ENCODE measurements around the gene SOD1.
"Not testable (repeated sequence)": the region's sequence is repeated elsewhere in the genome, so short reads cannot be mapped to it uniquely, and the experiment has no call there.

SOD1 gene

DNA sequence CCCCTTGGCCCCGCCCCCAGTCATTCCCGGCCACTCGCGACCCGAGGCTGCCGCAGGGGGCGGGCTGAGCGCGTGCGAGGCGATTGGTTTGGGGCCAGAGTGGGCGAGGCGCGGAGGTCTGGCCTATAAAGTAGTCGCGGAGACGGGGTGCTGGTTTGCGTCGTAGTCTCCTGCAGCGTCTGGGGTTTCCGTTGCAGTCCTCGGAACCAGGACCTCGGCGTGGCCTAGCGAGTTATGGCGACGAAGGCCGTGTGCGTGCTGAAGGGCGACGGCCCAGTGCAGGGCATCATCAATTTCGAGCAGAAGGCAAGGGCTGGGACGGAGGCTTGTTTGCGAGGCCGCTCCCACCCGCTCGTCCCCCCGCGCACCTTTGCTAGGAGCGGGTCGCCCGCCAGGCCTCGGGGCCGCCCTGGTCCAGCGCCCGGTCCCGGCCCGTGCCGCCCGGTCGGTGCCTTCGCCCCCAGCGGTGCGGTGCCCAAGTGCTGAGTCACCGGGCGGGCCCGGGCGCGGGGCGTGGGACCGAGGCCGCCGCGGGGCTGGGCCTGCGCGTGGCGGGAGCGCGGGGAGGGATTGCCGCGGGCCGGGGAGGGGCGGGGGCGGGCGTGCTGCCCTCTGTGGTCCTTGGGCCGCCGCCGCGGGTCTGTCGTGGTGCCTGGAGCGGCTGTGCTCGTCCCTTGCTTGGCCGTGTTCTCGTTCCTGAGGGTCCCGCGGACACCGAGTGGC lies at the start of gene SOD1:
SOD1 (plus strand) TSS at position 158 of the 723 bp plus-strand sequence; CDS start at position 235, 77 bp downstream.
- DNase-seq, result peak; percentile 86

DNA sequence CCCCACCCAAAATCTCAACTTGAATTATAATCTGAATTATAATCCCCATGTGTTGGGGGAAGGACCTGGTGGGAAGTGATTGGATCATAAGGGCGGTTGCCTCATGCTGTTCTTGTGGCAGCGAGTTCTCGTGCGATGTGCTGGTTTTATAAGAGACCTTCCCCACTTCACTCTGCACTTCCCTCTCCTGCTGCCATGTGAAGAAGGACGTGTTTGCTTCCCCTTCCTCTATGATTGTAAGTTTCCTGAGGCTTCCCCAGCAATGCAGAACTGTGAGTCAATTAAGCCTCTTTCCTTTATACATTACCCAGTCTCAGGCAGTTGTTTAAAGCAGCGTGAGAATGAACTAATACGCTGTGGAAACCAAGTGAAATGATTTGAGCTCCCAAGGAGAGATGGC lies 48.0 kb upstream of the SOD1 start:
- no peak for DNase-seq

DNA sequence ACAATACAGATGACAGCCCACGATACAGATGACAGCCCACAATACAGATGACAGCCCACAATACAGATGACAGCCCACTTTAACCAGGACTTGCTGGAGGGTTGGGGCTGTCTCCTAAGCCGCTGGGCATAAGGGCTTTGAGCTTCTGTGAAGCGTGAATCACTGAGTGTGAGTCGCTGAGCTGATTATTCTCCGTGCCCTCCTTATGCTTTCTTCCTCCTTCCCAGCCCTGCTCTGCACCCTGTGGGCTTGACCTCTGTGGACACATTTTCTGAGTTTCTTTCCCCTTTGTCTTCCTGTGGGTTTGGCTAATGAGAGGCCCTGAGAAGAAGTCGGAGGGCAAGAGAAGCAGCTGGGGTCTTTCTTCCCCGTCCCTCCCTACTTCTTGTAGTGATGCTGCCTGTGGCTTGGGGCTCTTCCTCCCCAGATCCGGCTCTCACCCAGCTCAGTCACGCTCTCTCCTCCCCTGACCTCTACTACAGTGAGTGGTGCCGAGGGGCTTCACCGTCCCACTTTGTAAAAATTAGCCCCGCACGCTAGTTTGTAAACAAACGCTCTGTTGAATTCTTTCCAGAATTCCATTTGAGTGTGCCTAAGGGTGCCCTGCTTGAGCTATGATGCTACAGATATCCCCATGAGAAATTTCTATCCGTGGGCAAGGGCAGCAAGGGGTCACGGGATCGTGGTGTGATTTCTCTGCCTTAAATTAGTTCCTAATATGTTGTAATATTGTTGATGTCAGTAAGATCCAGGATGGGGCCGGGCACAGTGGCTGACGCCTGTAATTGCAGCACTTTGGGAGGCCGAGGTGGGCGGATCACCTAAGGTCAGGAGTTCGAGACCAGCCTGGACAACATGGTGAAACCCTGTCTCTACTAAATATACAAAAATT lies 46.4 kb upstream of the SOD1 start:
- DNase-seq, result no peak

DNA sequence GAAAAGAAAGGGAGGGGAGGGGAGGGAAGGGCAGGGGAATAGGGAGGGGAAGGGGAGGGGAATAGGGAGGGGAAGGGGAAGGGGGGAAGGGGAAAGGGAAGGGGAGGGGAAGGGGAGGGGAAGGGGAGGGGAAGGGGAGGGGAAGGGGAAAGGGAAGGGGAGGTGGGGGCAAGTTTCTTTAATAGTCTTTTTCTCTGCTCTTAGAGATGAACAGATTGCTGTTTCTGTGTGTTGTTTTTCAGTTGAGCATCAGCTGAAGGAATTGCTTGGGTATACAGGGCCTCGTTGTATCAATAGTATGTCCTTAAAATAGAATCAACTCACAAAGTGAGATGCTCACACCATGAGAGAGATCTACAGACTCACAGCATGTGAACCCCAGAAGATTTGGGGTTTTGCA lies 44.8 kb upstream of the SOD1 start:
- no peak for DNase-seq

DNA sequence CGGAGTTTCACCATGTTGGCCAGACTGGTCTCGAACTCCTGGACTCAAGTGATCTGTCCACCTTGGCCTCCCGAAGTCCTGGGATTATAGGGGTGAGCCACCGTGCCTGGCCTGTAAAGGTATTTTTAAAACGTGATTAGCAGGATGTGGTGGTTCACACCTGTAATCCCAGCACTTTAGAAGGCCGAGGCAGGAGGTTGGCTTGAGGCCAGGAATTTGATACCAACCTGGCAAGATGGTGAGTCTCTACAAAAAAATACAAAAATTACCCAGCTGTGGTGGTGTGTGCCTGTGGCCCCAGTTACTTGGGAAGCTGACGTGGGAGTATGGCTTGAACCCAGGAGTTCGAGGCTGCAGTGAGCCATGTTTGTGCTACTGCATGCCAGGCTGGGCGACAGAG lies 43.3 kb upstream of the SOD1 start:
- DNase-seq, result no peak

DNA sequence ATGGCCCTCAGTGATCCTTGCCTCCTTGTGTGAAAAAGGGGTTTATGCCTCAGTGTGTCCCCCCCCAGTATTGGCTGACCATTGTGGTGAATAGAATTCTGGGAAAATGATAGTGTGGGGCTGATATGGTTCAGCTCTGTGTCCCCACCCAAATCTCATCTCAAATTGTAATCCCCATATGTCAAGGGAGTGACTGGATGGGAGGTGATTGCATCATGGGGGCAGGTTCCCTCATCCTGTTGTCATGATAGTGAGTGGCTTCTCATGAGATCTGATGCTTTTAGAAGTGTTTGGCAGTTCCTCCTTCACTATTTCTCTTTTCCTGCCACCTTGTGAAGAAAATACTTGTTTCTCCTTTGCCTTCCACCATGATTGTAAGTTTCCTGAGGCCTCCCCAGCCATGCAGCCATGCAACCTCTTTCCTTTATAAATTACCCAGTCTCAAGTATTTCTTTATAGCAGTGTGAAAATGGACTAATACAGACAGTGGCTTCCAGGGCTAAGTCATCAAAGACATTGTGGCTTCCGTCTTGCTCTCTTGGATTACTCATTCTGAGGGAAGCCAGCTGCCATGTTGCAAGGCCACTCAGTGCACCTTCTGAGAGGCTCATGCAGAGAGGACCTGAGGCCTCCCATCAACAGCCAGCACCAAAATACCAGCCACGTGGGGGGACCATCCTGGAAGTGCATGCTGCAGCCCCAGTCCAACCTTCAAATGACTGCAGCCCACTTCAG lies 40.6 kb upstream of the SOD1 start:
- no peak for DNase-seq

DNA sequence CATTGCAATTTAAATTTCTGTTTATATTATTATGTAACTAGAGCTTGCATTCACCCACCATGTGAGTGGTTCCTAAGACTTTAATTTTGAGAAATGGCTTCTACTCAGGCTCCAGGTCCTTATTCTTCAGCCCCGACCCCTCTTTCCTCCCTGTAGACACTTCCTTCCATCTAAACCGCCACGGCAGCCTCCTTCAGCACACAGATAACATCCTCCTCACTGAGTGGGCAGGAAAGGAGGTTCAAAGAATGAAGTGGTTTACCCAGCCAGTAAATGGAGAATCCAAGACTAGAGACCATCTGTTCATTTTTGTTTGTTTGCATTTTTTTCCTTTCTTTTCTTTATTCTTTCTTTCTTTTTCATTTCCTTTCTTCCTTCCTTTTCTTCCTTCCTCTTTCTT lies 37.1 kb upstream of the SOD1 start:
- no peak for DNase-seq

DNA sequence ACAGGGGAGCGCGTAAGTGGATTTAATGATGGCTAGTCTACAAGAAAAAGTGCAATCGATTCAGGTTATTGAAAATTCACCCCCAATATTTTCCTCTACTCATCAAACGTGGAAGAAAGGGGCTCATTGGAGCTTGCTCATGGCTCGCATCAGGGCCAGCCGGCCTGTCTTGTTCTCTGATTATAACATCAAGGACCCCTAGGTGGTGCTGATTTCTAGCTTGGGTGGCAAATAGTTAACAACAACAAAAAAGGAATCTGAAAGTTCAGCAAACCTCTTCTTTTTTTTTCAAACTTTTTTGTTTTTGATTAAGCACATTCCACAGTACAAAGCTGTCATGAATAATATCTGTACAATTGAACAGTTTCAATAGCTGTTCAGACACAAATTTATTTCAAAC lies 35.8 kb upstream of the SOD1 start:
- DNase-seq, result no peak

DNA sequence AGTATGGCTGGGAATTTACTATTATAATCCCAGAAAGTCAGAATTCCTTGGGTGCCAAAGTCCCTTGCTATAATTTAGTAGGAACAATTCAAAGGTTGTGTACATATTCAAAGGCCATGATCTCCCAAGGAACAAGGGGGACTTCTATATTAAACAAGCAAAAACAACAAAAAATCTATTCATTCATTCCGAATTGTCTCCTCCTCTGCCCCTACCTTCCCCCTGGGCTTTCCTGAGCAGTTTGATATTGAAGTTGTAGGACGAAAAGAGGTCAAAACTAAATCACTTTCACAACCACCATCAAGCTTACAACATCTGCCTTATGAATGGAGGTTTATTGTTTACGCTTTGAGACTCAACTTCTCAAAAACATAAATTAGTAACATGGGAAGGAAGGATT lies 35.3 kb upstream of the SOD1 start:
- DNase-seq, result no peak

DNA sequence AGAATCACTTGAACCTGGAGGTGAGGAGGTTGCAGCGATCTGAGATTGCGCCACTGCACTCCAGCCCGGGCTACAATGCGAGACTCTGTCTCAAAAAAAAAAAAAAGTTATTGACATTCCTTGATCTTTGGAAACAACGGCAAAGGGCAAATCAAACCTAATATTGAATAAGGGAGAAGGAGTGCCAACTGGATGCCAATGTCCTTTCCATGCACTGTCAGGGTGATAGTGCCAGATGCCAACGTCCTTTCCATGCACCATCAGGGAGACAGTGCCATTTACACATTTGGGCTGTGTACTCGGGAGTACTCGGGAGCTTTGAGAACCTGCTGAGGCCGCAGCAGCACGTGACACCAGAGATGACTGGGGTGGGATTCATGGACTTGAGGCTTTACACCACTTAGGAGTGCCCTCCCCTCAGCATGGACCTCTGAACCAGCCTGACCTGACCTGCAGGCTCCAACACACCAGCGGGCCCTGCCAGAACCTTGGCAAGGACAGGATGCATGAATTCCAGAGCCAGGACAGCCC lies 34.5 kb upstream of the SOD1 start:
- DNase-seq, result no peak

DNA sequence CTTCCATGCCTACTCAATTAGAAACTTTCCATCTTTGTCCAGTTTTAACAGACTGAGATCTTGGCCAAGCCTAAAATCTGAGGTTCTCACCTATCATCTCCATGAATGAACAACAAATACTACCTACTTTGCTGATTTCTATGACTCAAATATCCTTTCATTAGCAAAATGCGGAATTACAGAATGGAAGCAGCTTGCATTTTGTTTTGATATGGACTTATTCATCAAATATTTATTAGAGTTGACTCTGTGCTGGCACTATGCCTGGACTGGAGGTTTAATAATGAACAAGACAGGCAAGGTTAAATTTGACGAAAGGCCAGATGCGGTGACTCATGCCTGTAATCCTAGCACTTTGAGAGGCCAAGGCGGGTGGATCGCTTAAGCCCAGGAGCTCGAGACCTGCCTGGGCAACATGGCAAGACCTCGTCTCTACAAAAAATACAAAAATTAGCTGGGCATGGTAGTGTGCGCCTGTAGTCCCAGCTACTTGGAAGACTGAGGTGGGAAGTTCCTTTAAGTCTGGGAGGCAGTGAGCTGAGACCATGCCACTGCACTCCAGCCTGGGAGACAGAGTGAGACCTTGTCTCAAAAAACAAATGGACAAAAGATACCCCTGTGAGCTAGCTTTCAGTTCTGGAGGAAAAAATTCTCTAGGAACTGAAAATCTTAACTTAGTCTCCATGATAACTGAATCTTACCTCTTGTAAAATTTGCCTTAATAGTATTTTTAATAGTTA lies 29.4 kb upstream of the SOD1 start:
- DNase-seq, result no peak

DNA sequence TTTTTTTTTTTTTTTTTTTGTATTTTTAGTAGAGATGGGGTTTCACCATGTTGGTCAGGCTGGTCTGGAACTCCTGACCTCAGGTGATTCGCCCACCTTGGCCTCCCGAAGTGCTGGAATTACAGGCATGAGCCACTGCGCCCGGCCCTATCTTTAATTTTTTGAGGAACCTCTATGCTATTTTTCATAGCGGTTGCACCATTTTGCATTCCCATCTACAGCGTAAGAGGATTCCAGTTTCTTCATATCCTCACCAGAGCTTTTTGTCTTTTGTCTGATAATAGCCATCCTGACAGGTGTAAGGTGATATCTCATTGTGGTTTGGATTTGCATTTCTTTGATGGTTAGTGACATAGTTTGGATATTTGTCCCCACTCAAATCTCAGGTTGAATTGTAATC lies 27.6 kb upstream of the SOD1 start:
- DNase-seq, result not testable (repeated sequence)

DNA sequence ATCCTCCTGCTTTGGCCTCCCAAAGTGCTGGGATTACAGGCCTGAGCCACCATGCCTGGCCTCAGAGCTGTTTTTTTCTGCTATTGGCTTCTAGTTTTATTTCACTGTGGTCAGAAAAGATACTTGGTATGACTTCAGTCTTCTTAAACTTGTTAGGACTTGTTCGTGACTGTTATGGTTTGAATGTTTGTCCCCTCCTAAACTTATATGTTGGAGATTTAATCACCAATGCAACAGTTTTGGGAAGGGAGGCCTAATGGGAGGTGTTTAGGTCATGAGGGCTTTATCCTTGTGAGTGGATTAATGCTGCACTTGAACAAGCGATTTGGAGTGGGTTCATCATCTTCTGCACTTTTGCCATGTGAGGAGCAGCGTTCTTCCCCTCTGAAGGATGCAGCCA lies 24.5 kb upstream of the SOD1 start:
- DNase-seq, result no peak

DNA sequence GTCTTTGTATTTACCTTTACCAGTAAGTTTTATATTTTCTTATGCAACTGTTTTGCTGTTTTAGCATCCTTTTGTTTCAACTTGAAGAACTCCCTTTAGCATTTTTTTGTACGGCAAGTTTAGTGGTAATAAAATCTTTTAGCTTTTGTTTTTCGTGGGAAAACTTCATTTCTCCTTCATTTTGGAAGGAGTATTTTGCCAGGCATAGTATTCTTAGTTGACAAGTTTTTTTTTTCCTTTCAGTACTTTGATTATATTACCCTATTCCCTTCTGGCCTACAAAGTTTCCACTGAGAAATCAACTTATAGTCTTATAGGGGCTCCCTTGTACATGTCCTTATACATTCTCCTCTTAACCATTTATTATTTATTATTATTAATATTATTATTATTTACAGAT lies 22.6 kb upstream of the SOD1 start:
- DNase-seq, result no peak

DNA sequence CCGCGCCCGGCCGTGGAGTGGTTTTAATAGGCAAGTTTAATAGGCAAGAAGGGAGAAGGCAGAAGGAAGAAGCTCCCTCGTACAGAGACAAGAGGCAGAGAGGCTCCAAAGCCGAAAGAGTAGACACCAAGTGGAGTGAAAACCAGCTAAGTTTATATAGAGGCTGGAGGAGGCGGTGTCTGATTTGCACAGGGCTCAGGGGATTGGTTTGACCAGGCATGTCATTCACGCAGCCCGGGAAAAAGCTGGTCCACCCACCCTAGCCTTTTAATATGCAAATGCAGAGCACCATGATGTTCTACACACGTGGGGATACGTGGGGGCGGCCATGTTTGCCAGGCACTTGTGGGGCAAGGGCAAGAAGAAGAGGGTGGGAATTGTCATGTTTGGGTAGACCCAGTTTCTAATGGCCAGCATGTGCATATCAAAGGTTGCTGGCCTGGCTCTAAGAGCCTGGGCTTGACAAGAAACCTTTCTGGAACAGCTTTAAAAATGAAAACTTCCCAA lies 18.0 kb upstream of the SOD1 start:
- DNase-seq, result no peak

DNA sequence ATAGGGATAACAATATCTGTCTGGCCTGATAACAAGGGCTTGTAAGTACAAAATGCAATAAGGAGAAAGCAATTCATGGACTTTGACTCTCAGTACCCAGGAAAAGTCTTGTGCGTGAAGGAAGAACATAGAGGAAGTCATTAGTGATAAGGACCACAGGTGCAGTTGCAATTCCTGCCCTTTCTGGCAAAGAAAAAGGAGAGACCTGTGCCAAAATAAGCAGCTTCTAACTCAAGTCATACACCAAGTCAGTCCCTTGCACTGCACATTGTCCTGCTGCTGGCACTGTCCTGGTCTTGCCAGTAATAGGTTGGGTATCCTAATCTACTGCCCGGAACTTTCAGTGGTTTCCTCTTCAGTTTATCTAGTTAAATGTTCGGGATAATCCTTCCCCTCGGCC lies 14.8 kb upstream of the SOD1 start:
- DNase-seq, result no peak

DNA sequence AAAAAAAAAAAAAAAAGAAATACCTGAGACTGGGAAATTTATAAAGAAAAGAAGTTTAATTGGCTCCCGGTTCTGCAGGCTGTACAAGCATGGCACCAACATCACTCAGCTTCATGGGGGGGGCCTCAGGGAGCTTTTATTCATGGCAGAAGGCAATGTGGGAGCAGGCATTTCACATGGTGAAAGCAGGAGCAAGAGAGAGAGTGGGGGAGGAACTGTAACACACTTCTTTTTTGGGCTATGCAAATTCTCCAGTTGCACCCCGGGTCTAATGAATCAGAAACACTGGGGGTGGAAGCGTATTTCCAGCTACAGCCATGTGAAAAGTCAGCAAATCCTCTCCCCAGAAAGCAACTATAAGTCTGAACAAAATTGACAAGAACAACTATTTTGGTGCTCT lies 11.8 kb upstream of the SOD1 start:
- no peak for DNase-seq

DNA sequence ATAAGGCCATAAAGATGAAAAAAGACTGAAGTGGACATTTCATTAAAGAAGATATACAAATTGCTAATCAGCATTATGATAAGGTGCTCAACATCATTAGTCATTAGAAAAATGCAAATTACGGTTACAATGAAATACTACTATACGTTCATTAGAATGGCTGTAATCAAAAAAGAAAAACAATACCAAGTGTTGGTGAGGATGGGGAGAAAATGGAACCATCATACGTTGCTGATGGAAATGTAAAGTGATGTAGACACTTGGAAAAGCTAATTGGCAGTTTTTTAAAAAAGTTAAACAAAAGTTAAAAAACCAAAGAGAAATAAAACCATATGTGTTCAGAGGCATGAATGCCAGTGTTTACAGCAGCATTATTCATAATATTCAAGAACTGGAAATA lies 8.6 kb upstream of the SOD1 start:
- no peak for DNase-seq

DNA sequence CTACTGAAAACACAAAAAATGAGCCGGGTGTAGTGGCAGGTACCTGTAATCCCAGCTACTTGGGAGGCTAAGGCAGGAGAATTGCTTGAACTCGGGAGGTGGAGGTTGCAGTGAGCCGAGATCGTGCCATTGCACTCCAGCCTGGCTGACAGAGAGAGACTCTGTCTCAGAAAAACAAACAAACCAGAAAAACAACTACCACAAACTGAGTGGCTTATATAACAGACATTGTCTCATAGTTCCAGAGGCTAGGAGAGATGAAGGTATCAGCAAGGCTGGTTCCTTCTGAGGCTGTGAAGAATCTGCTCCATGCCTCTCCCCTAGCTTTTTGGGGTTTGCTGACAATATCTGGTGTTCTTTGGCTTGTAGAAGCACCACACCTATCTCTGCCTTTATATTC lies 8.0 kb upstream of the SOD1 start:
- not testable (repeated sequence) for DNase-seq

DNA sequence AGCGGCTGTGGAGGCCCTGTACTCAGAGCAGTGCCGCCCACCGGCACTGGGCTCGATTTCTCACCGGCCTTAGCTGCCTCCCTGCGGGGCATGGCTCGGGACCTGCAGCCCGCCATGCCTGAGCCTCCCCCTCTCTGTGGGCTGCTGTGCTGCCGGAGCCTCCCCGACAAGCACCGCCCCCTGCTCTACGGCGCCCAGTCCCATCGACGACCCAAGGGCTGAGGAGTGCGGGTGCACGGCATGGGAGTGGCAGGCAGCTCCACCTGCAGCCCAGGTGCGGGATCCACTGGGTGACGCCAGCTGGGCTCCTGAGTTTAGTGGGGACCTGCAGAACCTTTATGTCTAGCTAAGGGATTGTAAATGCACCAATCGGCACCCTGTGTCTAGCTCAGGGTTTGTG lies 5.2 kb upstream of the SOD1 start:
- no peak for DNase-seq

DNA sequence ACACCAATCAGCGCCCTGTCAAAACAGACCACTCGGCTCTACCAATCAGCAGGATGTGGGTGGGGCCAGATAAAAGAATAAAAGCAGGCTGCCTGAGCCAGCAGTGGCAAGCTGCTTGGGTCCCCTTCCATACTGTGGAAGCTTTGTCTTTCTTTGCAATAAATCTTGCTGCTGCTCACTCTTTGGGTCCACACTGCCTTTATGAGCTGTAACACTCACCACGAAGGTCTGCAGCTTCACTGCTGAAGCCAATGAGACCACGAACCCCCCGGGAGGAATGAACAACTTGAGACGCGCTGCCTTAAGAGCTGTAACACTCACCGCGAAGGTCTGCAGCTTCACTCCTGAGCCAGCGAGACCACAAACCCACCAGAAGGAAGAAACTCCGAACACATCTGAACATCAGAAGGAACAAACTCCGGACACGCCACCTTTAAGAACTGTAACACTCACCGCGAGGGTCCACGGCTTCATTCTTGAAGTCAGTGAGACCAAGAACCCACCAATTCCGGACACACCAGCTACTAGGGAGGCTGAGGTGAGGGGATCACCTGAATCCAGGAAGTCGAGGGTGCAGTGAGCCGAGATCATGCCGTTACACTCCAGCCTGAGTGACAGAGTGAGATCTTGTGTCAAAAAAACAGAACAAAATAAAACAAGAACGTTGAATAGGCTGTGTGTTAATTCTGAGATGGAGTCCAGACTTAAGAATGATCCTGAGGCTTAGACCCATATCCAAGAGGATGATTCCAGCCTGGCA lies 4.5 kb upstream of the SOD1 start:
- not testable (repeated sequence) for DNase-seq
